Neural progenitor cell (in vitro differentiated cells): ENCODE results near the gene ST3GAL6.

Experiments used
- EZH2phosphoT487 ChIP-seq: fragments of 200-600 bp; sonication (generic); IDR thresholded peaks from 2 replicates; pipeline ENCODE4 v1.6.1; 2017; ENCODE audit warnings: antibody characterized with exemption
- TF ChIP-seq, protein P1 (sequence below): fragments of 200-600 bp; sonication (generic); IDR thresholded peaks from 2 replicates; pipeline ENCODE4 v1.5.1; 2017; ENCODE audit warnings: antibody characterized with exemption, mild to moderate bottlenecking

- TF ChIP-seq, protein P1, sequence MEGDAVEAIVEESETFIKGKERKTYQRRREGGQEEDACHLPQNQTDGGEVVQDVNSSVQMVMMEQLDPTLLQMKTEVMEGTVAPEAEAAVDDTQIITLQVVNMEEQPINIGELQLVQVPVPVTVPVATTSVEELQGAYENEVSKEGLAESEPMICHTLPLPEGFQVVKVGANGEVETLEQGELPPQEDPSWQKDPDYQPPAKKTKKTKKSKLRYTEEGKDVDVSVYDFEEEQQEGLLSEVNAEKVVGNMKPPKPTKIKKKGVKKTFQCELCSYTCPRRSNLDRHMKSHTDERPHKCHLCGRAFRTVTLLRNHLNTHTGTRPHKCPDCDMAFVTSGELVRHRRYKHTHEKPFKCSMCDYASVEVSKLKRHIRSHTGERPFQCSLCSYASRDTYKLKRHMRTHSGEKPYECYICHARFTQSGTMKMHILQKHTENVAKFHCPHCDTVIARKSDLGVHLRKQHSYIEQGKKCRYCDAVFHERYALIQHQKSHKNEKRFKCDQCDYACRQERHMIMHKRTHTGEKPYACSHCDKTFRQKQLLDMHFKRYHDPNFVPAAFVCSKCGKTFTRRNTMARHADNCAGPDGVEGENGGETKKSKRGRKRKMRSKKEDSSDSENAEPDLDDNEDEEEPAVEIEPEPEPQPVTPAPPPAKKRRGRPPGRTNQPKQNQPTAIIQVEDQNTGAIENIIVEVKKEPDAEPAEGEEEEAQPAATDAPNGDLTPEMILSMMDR: no peak
- TF ChIP-seq EZH2phosphoT487: no peak
Observed at GRCh38 chr3:98746122-98746521, 17.0 kb upstream of the ST3GAL6 start.
